HG03521 (cell line): ENCODE measurements around the gene FUNDC1.

Experiments used
- ATAC-seq: cut with Tn5 transposase; IDR thresholded peaks from one replicate; pipeline ENCODE4 v1.9.1; 2021; ENCODE audit warnings: mild to moderate bottlenecking, moderate library complexity; ENCODE audit not compliant: unreplicated experiment

Gene FUNDC1

GRCh38 chrX:44482575-44482974, 60.1 kb downstream of the FUNDC1 start:
- ATAC-seq = no peak

DNA sequence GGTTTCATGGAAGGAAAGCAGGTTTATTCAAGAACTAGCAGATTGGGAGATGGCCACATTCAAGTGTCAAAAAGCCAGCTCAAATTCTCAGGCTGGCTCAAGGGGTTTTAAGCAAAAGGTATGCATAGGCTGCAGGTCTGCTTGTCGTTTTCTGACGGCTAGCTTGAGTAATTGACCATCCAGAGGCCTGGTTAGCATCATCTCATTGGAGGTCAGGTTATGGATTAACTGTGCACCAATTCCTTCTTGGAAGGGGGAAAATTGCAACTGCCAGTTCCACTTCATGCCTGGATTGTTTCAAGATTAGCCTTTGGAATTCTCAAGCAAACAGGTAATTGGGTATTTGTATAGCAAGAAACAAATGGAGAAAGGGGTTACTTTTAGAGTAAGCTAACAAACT, 62.1 kb downstream of the FUNDC1 start:
- ATAC-seq = no peak

DNA sequence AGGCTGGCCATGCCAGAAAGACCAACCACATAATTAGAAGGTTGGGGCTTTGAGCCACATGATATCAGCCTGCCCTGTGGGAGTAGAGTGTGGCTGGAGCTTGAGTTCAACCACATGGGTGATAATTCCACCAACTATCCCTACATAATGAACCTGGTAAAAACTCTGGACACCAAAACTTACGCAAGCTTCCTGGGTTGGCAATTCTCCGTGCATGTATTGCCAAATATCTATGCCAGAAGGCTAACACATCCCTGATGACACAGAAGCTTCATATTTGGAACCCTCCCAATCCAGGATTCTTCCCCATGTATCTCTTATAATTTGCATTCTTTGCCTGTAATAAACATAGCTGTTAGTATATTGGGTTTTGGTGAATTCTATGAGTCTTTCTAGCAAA, 68.2 kb downstream of the FUNDC1 start:
- no peak for ATAC-seq
